ENCODE measurements around the gene EIF2S2. TPM values are rescaled to one million over a fixed set of nuclear protein-coding genes. Genes with fewer than 3 reads are reported as not detected.
"Not testable (repeated sequence)": the region's sequence is repeated elsewhere in the genome, so short reads cannot be mapped to it uniquely, and the experiment has no call there.

EIF2S2 gene
- total RNA-seq, 4 donors from 2014 or later: 39.0 to 79.3 (median 64.4) TPM

DNA sequence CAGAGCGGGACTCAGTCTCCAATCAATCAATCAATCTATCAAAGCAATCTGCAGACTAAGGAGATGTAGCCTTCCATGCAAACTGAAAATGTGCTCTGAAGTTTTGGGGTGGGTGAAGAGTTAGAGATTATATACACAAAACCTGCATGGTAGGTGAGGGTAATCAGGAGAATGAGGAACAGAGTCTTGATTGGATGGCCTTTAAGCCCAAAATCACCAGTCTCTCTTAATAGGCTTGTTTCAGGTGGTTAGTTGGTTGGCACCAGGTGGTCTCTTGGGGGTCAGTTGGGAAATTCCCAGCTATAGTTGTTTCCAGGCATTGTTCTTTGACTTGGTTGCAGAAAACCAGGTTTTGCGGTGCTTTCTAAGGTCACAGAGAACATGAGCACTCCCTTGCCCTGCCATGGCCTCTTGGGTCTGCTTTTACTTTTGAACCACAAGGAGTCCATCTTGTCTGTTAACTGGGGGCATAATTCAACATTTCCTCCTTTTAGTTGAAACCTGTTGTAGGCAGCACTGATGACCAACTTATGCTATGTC is 33.3 kb upstream of the EIF2S2 start:
- Histone ChIP-seq H3K27ac (no peak overlapping the region), H3K36me3 (no peaks in the 10 kb centered on the region), H3K4me3 (no peak overlapping the region), H3K4me1 (no peaks in the 10 kb centered on the region), H3K27me3 (peaks cover 0 to 12% (median 0%) of the 10 kb centered on the region in 4 donors), H3K9me3 (no peaks in the 10 kb centered on the region)
- no peak for DNase-seq
- WGBS, 2 donors: 94 to 96% methylated on average over 2 of the region's 2 CpGs
- intact Hi-C loops (cut with DNase I): no loop called here
- TF ChIP-seq, protein P1, sequence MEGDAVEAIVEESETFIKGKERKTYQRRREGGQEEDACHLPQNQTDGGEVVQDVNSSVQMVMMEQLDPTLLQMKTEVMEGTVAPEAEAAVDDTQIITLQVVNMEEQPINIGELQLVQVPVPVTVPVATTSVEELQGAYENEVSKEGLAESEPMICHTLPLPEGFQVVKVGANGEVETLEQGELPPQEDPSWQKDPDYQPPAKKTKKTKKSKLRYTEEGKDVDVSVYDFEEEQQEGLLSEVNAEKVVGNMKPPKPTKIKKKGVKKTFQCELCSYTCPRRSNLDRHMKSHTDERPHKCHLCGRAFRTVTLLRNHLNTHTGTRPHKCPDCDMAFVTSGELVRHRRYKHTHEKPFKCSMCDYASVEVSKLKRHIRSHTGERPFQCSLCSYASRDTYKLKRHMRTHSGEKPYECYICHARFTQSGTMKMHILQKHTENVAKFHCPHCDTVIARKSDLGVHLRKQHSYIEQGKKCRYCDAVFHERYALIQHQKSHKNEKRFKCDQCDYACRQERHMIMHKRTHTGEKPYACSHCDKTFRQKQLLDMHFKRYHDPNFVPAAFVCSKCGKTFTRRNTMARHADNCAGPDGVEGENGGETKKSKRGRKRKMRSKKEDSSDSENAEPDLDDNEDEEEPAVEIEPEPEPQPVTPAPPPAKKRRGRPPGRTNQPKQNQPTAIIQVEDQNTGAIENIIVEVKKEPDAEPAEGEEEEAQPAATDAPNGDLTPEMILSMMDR (IDR thresholded peaks at IDR 0.05): no peak
- no peak for TF ChIP-seq POLR2A (IDR thresholded peaks at IDR 0.05)

DNA sequence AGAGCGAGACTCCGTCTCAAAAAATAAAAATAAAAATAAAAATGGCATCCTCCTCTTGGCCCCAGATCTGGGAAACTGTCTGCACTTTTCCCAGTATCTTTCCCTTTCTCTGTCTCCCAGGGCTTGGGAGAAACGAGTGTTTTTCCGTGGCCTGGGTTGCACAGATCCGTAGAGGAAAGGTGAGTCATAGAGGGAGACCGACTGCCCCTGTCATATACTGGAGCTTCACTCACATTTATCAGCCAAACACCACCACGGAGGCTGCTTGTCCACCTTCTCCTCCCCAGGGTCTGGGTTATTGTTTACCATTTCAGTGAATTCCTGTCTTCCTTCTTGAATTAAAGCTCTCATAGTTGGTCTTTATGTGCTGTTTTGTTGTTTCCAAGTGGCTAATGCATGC is 31.9 kb upstream of the EIF2S2 start:
- no peak for DNase-seq
- H3K4me1 ChIP-seq: no peaks in the 10 kb centered on the region
- intact Hi-C loops (cut with DNase I): no loop called here
- peaks cover 0 to 12% (median 0%) of the 10 kb centered on the region in 4 donors for H3K27me3 ChIP-seq
- TF ChIP-seq, protein P1 (IDR thresholded peaks at IDR 0.05): no peak
- no peak for TF ChIP-seq POLR2A (IDR thresholded peaks at IDR 0.05)
- no peaks in the 10 kb centered on the region for H3K36me3 ChIP-seq
- 64 to 73% methylated on average over 7 of the region's 7 CpGs for WGBS, 2 donors
- no peak overlapping the region for H3K27ac ChIP-seq
- no peaks in the 10 kb centered on the region for H3K9me3 ChIP-seq
- H3K4me3 ChIP-seq: no peak overlapping the region

DNA sequence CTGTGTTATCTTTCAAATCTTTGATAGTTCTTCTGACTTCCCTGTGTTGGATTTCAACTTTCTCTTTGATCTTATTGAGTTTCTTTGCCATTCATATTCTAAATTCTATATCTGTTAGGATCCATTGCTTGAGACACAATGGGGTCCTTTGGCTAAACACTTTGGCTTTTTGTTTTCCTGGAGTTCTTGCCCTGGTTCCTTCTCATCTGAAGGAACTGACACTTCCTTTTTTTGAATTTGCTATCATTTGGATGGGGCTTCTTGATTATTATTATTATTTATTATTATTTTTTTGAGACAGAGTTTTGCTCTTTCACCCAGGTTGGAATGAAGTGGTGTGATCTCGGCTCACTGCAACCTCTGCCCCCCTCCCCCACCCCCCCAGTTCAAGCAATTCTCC is 30.1 kb upstream of the EIF2S2 start:
- TF ChIP-seq, protein P1 (IDR thresholded peaks at IDR 0.05): no peak
- no peak for TF ChIP-seq POLR2A (IDR thresholded peaks at IDR 0.05)
- 100% methylated on average over 1 of the region's 1 CpG for WGBS, 2 donors

DNA sequence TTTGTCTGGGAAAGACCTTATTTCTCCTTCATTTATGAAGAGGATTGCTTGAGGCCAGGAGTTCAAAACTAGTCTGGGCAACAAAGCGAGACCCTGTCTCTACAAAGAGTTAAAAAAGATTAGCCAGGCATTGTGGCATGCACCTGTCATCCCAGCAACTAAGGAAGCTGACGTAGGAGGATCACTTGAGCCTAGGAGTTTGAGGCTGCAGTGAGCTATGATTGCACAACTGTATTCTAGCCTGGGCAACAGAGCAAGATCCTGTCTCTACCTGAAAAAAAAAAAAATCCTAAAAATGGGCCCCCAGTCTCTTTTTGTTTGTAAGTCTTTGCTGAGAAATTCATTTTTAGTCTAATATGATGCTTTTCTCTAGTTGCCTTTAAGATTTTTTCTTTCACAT is 29.2 kb upstream of the EIF2S2 start:
- Histone ChIP-seq H3K4me1 (no peaks in the 10 kb centered on the region), H3K4me3 (no peak overlapping the region), H3K9me3 (no peaks in the 10 kb centered on the region), H3K27ac (no peak overlapping the region), H3K36me3 (no peaks in the 10 kb centered on the region), H3K27me3 (peaks cover 0 to 12% (median 0%) of the 10 kb centered on the region in 4 donors)
- no peak for DNase-seq
- TF ChIP-seq POLR2A (IDR thresholded peaks at IDR 0.05): no peak
- TF ChIP-seq, protein P1 (IDR thresholded peaks at IDR 0.05): no peak
- 54 to 64% methylated on average over 2 of the region's 2 CpGs for WGBS, 2 donors
- intact Hi-C loops (cut with DNase I): no loop called here

More for the DNA sequence above, 30.1 kb upstream of the EIF2S2 start:
- Histone ChIP-seq H3K9me3 (no peaks in the 10 kb centered on the region), H3K36me3 (no peaks in the 10 kb centered on the region), H3K4me1 (no peaks in the 10 kb centered on the region), H3K27ac (no peak overlapping the region), H3K27me3 (peaks cover 0 to 12% (median 0%) of the 10 kb centered on the region in 4 donors), H3K4me3 (no peak overlapping the region)
- intact Hi-C loops (cut with DNase I): no loop called here
- DNase-seq: no peak

DNA sequence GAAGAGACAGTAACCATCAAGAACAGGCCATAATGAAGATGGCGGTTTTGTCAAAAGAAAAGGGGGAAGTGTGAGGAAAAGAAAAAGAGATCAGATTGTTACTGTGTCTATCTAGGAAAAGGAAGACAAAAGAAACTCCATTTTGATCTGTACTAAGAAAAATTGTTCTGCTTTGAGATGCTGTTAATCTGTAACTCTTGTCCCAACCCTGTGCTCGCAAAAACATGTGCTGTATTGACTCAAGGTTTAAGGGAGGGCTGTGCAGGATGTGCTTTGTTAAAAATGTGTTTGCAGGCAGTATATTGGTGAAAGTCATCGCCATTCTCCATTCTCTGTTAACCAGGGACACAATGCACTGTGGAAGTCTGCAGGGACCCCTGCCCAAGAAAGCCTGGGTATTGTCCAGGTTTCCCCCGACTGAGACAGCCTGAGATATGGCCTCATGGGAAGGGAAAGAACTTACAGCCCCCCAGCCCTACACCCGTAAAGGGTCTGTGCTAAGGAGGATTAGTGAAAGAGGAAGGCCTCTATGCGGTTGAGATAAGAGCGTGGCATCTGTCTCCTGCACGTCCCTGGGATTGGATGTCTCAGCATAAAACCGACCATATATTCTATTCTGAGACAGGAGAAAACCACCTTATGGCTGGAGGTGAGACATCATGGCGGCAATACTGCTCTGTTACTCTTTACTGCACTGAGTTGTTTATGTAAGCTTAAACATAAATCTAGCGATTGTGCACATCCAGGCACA is 23.7 kb upstream of the EIF2S2 start:
- intact Hi-C loops (cut with DNase I); H3K4me3 ChIP-seq; H3K9me3 ChIP-seq; DNase-seq; H3K27me3 ChIP-seq; H3K27ac ChIP-seq; H3K36me3 ChIP-seq; H3K4me1 ChIP-seq: not testable (repeated sequence)
- WGBS, 2 donors: 76 to 85% methylated on average over 11 of the region's 11 CpGs

DNA sequence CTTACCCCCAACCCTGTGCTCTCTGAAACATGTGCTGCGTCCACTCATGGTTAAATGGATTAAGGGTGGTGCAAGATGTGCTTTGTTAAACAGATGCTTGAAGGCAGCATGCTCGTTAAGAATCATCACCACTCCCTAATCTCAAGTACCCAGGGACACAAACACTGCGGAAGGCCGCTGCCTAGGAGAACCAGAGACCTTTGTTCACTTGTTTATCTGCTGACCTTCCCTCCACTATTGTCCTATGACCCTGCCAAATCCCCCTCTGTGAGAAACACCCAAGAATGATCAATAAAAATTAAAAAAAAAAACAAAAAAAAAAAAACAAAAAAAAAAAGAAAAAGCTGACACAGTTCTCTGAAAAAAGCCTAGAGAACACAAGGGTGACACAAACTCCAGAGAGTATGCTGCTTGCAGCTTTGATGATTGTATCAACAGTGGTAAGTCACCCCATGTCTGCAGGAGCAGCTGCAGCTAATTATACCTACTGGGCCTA is 21.4 kb upstream of the EIF2S2 start:
- intact Hi-C loops (cut with DNase I): not testable (repeated sequence)

DNA sequence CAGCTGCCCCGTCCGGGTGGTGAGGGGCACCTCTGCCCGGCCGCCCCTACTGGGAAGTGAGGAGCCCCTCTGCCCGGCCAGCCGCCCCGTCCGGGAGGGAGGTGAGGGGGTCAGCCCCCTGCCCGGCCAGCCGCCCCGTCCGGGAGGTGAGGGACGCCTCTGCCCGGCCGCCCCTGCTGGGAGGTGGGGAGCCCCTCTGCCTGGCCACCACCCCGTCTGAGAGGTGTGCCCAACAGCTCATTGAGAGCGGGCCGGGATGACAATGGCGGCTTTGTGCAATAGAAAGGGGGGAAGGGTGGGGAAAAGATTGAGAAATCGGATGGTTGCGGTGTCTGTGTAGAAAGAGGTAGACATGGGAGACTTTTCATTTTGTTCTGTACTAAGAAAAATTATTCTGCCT is 20.9 kb upstream of the EIF2S2 start:
- DNase-seq; H3K4me1 ChIP-seq; H3K36me3 ChIP-seq; intact Hi-C loops (cut with DNase I); H3K27me3 ChIP-seq; H3K9me3 ChIP-seq; H3K27ac ChIP-seq; H3K4me3 ChIP-seq: not testable (repeated sequence)
- 92% methylated on average over 2 of the region's 21 CpGs; no CpG with 5 or more reads in 1 of the 2 donors for WGBS, 2 donors

More for the DNA sequence above, 21.4 kb upstream of the EIF2S2 start:
- not testable (repeated sequence) for H3K4me3 ChIP-seq, H3K4me1 ChIP-seq, H3K27ac ChIP-seq, H3K27me3 ChIP-seq, DNase-seq, H3K9me3 ChIP-seq, H3K36me3 ChIP-seq
- WGBS, 2 donors: 71% methylated on average over 1 of the region's 4 CpGs; no CpG with 5 or more reads in 1 of the 2 donors

DNA sequence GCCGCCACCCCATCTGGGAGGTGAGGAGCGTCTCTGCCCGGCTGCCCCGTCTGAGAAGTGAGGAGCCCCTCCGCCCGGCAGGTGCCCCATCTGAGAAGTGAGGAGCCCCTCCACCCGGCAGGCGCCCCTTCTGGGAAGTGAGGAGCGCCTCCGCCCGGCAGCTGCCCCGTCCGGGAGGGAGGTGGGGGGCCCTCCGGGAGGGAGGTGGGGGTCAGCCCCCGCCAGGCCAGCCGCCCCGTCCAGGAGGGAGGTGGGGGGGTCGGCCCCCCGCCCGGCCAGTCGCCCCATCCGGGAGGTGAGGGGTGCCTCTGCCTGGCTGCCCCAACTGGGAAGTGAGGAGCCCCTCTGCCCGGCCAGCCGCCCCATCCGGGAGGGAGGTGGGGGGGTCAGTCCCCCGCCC is 20.4 kb upstream of the EIF2S2 start:
- DNase-seq; H3K4me1 ChIP-seq; intact Hi-C loops (cut with DNase I); H3K27me3 ChIP-seq; H3K9me3 ChIP-seq; H3K4me3 ChIP-seq; H3K36me3 ChIP-seq; H3K27ac ChIP-seq: not testable (repeated sequence)
- WGBS, 2 donors: no CpG with 5 or more reads among the region's 26 CpGs
